HFF-Myc (cell line): ENCODE data around the gene ALK.

ENCODE experiments used
- DNase-seq: peaks from one replicate; pipeline ENCODE4 v3.0.0-alpha.2; 2011; ENCODE audit warnings: low read depth; ENCODE audit errors: extremely low read depth
- H3K4me3 ChIP-seq: replicated peaks from 2 replicates; pipeline ENCODE4 v1.5.1; 2011; ENCODE audit warnings: low read depth, mild to moderate bottlenecking, control low read depth, low read length
- CTCF ChIP-seq: IDR thresholded peaks from 2 replicates; pipeline ENCODE4 v1.5.1; 2012; ENCODE audit warnings: mild to moderate bottlenecking, low read depth, low read length, control low read depth; ENCODE audit errors: missing control alignments

The ALK gene

GRCh38 chr2:29448096-29448688 is 473.2 kb downstream of the ALK start:
- no peak overlapping the region for H3K4me3 ChIP-seq
- TF ChIP-seq CTCF: no peak
- no peak for DNase-seq

GRCh38 chr2:29447513-29447912 is 473.9 kb downstream of the ALK start:
- H3K4me3 ChIP-seq: no peak overlapping the region
- no peak for TF ChIP-seq CTCF
- no peak for DNase-seq

DNA sequence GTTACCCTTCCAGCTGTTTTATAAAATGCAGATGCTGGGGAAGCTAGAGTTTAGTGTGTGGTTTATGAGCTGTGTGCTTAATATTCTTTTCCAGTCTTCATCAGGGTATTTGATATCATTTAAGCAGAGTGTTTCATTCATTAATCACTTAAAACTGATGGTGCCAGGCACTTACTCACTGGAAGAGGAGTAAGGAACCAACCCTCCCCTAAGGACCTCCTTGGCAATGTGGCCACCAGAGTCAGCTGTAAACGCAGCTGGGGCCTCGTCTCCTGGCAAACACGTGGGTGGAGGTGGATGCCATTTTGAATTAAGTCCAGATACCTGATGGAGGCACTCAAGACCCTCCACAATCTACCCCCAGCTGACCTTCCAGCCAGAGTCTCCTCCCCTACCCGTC is 474.5 kb downstream of the ALK start:
- H3K4me3 ChIP-seq: no peak overlapping the region
- no peak for DNase-seq
- TF ChIP-seq CTCF: no peak

- H3K4me3 ChIP-seq: no peak overlapping the region
- DNase-seq: no peak
- TF ChIP-seq CTCF: no peak
Measured at GRCh38 chr2:29444150-29444549, 477.2 kb downstream of the ALK start.

- no peak for DNase-seq
- no peak for TF ChIP-seq CTCF
- H3K4me3 ChIP-seq: no peak overlapping the region
Measured at GRCh38 chr2:29443627-29444026, 477.8 kb downstream of the ALK start.

GRCh38 chr2:29443151-29443550 is 478.2 kb downstream of the ALK start:
- TF ChIP-seq CTCF: no peak
- no peak overlapping the region for H3K4me3 ChIP-seq
- DNase-seq: no peak
